H9 (cell line): ENCODE data around the gene CERCAM. TPM values are rescaled to one million over a fixed set of nuclear protein-coding genes. Genes with fewer than 3 reads are reported as not detected.

Experiments used
- DNase-seq: peaks from one replicate; pipeline ENCODE4 v3.0.0-alpha.2; 2017
- H2AFZ ChIP-seq: one replicate; pipeline ENCODE4 v1.6.1; 2013; ENCODE audit warnings: mild to moderate bottlenecking, low read length, control low read depth, moderate library complexity
- H2AK5ac ChIP-seq: 2 replicates; pipeline ENCODE4 v1.6.1; 2013; ENCODE audit warnings: low read length, control low read depth, mixed read lengths; ENCODE audit not compliant: insufficient read length
- H2BK120ac ChIP-seq: one replicate; pipeline ENCODE4 v1.6.1; 2013; ENCODE audit warnings: low read depth, mild to moderate bottlenecking, low read length, control low read depth, inconsistent platforms; ENCODE audit not compliant: poor library complexity, severe bottlenecking
- H2BK12ac ChIP-seq: 2 replicates; pipeline ENCODE4 v1.6.1; 2013; ENCODE audit warnings: low read length, control low read depth, mixed read lengths, low read depth; ENCODE audit not compliant: insufficient read length
- H2BK15ac ChIP-seq: 2 replicates; pipeline ENCODE4 v1.6.1; 2013; ENCODE audit warnings: low read depth, low read length, control low read depth
- H2BK20ac ChIP-seq: one replicate; pipeline ENCODE4 v1.6.1; 2013; ENCODE audit warnings: low read depth, mild to moderate bottlenecking, low read length, control low read depth, inconsistent platforms; ENCODE audit not compliant: poor library complexity, severe bottlenecking
- H2BK5ac ChIP-seq: 2 replicates; pipeline ENCODE4 v1.6.1; 2013; ENCODE audit warnings: low read length, control low read depth, mixed read lengths; ENCODE audit not compliant: insufficient read length
- H3K14ac ChIP-seq: 2 replicates; pipeline ENCODE4 v1.6.1; 2013; ENCODE audit warnings: low read length, control low read depth; ENCODE audit not compliant: insufficient read depth
- H3K18ac ChIP-seq: 2 replicates; pipeline ENCODE4 v1.6.1; 2013; ENCODE audit warnings: low read depth, mild to moderate bottlenecking, mixed read lengths, low read length, control low read depth; ENCODE audit not compliant: insufficient read length
- H3K23ac ChIP-seq: 2 replicates; pipeline ENCODE4 v1.6.1; 2013; ENCODE audit warnings: low read length, control low read depth, mixed read lengths, low read depth; ENCODE audit not compliant: insufficient read length
- H3K23me2 ChIP-seq: 2 replicates; pipeline ENCODE4 v1.6.1; 2013; ENCODE audit warnings: low read depth, mild to moderate bottlenecking, mixed read lengths, low read length, control low read depth; ENCODE audit not compliant: insufficient read length, poor library complexity, severe bottlenecking
- H3K27ac ChIP-seq: 2 replicates; pipeline ENCODE4 v1.5.1; 2013; ENCODE audit warnings: low read length, control low read depth, mixed read lengths, low read depth; ENCODE audit not compliant: insufficient read length
- H3K27me3 ChIP-seq: 2 replicates; pipeline ENCODE4 v1.6.1; 2013; ENCODE audit warnings: low read length, control low read depth, inconsistent platforms; ENCODE audit not compliant: insufficient read depth
- H3K4ac ChIP-seq: 2 replicates; pipeline ENCODE4 v1.6.1; 2013; ENCODE audit warnings: low read depth, mild to moderate bottlenecking, control low read depth, inconsistent platforms, low read length, moderate library complexity
- H3K4me1 ChIP-seq: 2 replicates; pipeline ENCODE4 v1.6.1; 2013; ENCODE audit warnings: low read length, control low read depth, inconsistent platforms; ENCODE audit not compliant: insufficient read depth
- H3K4me2 ChIP-seq: 2 replicates; pipeline ENCODE4 v1.6.1; 2013; ENCODE audit warnings: low read length, control low read depth, mixed read lengths; ENCODE audit not compliant: insufficient read length, insufficient read depth
- H3K56ac ChIP-seq: 2 replicates; pipeline ENCODE4 v1.6.1; 2013; ENCODE audit warnings: low read depth, mild to moderate bottlenecking, mixed read lengths, low read length, control low read depth; ENCODE audit not compliant: insufficient read length
- H3K79me1 ChIP-seq: 2 replicates; pipeline ENCODE4 v1.6.1; 2013; ENCODE audit warnings: low read depth, mild to moderate bottlenecking, moderate library complexity, low read length, control low read depth, inconsistent platforms; ENCODE audit not compliant: insufficient read depth, poor library complexity, severe bottlenecking
- H3K79me2 ChIP-seq: 2 replicates; pipeline ENCODE4 v1.6.1; 2013; ENCODE audit warnings: low read length, control low read depth, inconsistent platforms; ENCODE audit not compliant: insufficient read depth
- H3K9ac ChIP-seq: 2 replicates; pipeline ENCODE4 v1.6.1; 2013; ENCODE audit warnings: low read length, control low read depth, mixed read lengths; ENCODE audit not compliant: insufficient read length; ENCODE audit errors: extremely low read depth
- H3K9me3 ChIP-seq: one replicate; pipeline ENCODE4 v1.6.1; 2013; ENCODE audit warnings: low read depth, low read length, inconsistent platforms; ENCODE audit not compliant: control insufficient read depth
- H3T11ph ChIP-seq: one replicate; pipeline ENCODE4 v1.6.1; 2013; ENCODE audit warnings: mild to moderate bottlenecking, low read length, control low read depth, inconsistent platforms
- H4K20me1 ChIP-seq: one replicate; pipeline ENCODE4 v1.6.1; 2013; ENCODE audit not compliant: control insufficient read depth, insufficient read length, insufficient read depth
- H4K5ac ChIP-seq: 2 replicates; pipeline ENCODE4 v1.6.1; 2013; ENCODE audit warnings: low read depth, mild to moderate bottlenecking, mixed read lengths, low read length, control low read depth; ENCODE audit not compliant: insufficient read length
- H4K8ac ChIP-seq: replicated peaks from 2 replicates; pipeline ENCODE4 v1.6.1; 2013; ENCODE audit warnings: low read length, control low read depth, mixed read lengths, low read depth; ENCODE audit not compliant: insufficient read length
- H4K91ac ChIP-seq: 2 replicates; pipeline ENCODE4 v1.6.1; 2013; ENCODE audit warnings: low read depth, mild to moderate bottlenecking, moderate library complexity, mixed read lengths, low read length, control low read depth; ENCODE audit not compliant: insufficient read length
- H3K27ac Mint-ChIP-seq, 3 experiments: 2 replicates in 2 of 3; 3 replicates in 1 of 3; pipeline ENCODE4 v1.8.0; 2020 to 2021; ENCODE audit warnings: mixed read lengths in 3 of 3, mild to moderate bottlenecking in 1 of 3, moderate library complexity in 1 of 3
- H3K27me3 Mint-ChIP-seq: 2 replicates; pipeline ENCODE4 v1.8.0; 2021; ENCODE audit warnings: low read depth, mild to moderate bottlenecking, moderate library complexity, mixed read lengths
- H3K36me3 Mint-ChIP-seq, 3 experiments: 2 replicates in 2 of 3; 3 replicates in 1 of 3; pipeline ENCODE4 v1.8.0; 2020 to 2021; ENCODE audit warnings: low read depth in 3 of 3, mixed read lengths in 3 of 3; ENCODE audit not compliant: insufficient read depth in 1 of 3
- H3K4me1 Mint-ChIP-seq, 2 experiments: 2 replicates each; pipeline ENCODE4 v1.8.0; 2020; ENCODE audit warnings: mixed read lengths in 2 of 2
- H3K4me3 Mint-ChIP-seq, 2 experiments: 2 replicates in 1 of 2; 3 replicates in 1 of 2; pipeline ENCODE4 v1.8.0; 2020 to 2021; ENCODE audit warnings: mild to moderate bottlenecking in 2 of 2, mixed read lengths in 2 of 2, moderate library complexity in 1 of 2
- H3K9me3 Mint-ChIP-seq, 2 experiments: 2 replicates in 1 of 2; 3 replicates in 1 of 2; pipeline ENCODE4 v1.8.0; 2020; ENCODE audit warnings: mild to moderate bottlenecking in 2 of 2, mixed read lengths in 2 of 2, moderate library complexity in 1 of 2
- CTCF ChIP-seq: fragments of 200-600 bp; sonication (generic); conservative IDR thresholded peaks from 3 replicates; pipeline ENCODE4 v1.8.0; 2021; ENCODE audit warnings: antibody characterized with exemption, mild to moderate bottlenecking
- WGBS: extraction: QIAGEN DNeasy Blood & Tissue Kit; methylation state at CpG from one replicate; pipeline ENCODE4 v1.1.7; 2013; ENCODE audit warnings: missing lambda C conversion rate, low lambda C conversion rate, mixed read lengths; ENCODE audit not compliant: insufficient read length; ENCODE audit errors: extremely low coverage; 5-methylcytosine and 5-hydroxymethylcytosine counted together
- total RNA-seq: library from RNA; stranded (reverse); gene quantifications from 2 replicates; pipeline ENCODE4 v1.2.1, GENCODE V29; 2021

CERCAM gene
- total RNA-seq, 1 experiment from 2014 or later, result 5.4 TPM

- Histone ChIP-seq H3K23me2 (no peaks in the 10 kb centered on the region), H3K27me3 (peaks cover 67% of the 10 kb centered on the region), H4K20me1 (no peaks in the 10 kb centered on the region), H2AK5ac (no peak overlapping the region), H4K8ac (no peak overlapping the region), H4K5ac (no peak overlapping the region), H2BK120ac (no peak overlapping the region), H2BK12ac (no peak overlapping the region), H2AFZ (no peak overlapping the region), H3K4ac (no peak overlapping the region), H4K91ac (no peak overlapping the region), H2BK20ac (no peak overlapping the region), H2BK15ac (no peak overlapping the region), H3K56ac (no peak overlapping the region), H3K9ac (no peak overlapping the region), H3K14ac (no peak overlapping the region), H3K23ac (no peak overlapping the region), H3K9me3 (no peaks in the 10 kb centered on the region), H3K4me1 (no peaks in the 10 kb centered on the region), H3T11ph (no peak overlapping the region), H3K79me2 (no peaks in the 10 kb centered on the region), H2BK5ac (no peak overlapping the region), H3K18ac (no peak overlapping the region), H3K79me1 (no peaks in the 10 kb centered on the region), H3K27ac (no peak overlapping the region), H3K4me2 (no peak overlapping the region)
- H3K9me3 Mint-ChIP-seq, result peaks cover 0 to 3% of the 10 kb centered on the region in 2 experiments; a peak in 2 of 5 replicates
- peak overlapping the region in 1 of 2 experiments; percentile 6; a peak in 1 of 5 replicates for H3K4me3 Mint-ChIP-seq
- no peak overlapping the region; a peak in 1 of 7 replicates for H3K27ac Mint-ChIP-seq
- no peak for TF ChIP-seq CTCF
- H3K36me3 Mint-ChIP-seq, result no peaks in the 10 kb centered on the region; a peak in 1 of 7 replicates
- peaks cover 31 to 32% of the 10 kb centered on the region in 2 experiments for H3K4me1 Mint-ChIP-seq
- DNase-seq, result no peak
- peaks cover 99% of the 10 kb centered on the region for H3K27me3 Mint-ChIP-seq
- no CpG with 5 or more reads among the region's 20 CpGs for WGBS
Observed at GRCh38 chr9:128405077-128405779, 15.4 kb upstream of the CERCAM start.
